Measurements from ENCODE around the gene GALNTL6.
"Not testable (repeated sequence)": the region's sequence is repeated elsewhere in the genome, so short reads cannot be mapped to it uniquely, and the experiment has no call there.

Gene GALNTL6

DNA sequence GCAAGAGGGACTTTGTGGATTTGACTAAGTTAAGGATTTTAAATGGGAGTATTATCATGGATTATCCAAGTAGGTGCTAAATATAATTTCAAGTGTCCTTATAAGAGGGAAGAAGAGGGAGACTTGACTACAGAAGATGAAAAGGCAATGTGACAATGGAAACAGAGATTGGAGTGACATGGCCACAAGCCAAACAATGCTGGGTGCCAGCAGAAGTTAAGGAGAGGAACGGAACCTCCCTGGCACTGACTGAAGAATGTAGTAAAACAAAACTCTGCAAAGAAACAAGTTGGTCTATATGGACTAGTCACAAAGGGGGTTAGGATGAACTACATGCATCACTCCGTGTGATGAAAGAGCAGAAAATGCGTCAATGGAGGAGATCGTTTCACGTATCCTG, 959.6 kb downstream of the GALNTL6 start:
- no peak for DNase-seq

DNA sequence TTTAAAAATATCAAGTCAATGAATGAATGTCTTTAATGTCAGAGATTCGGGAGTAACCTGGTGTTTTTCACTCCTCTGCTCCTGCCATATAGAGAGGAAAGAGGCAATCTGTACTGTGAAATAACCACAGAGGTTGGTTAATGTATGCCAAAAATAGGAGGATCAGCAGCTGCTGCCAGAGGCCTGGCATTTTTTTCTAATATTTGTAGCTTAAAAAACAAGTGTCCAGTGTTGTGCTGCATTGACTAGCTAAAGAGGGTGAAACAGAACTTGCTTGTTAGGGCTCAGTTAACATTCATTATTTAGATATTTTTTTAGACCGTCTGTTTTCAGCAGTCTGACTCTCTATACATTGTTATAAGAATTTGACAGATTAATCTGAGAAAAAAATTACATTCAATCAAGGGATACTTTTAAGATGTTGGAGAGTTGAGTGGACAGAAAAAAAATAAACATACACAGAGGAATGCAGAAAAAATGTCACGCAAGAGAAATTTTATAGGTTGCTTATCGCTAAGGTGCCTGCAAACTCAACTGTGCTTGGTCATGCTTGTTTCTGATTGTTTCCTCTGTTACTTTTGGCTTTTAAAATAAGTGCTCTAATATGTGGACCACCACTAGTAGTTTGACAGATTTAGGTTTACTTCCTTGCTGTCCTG, 963.1 kb downstream of the GALNTL6 start:
- no peak for DNase-seq

DNA sequence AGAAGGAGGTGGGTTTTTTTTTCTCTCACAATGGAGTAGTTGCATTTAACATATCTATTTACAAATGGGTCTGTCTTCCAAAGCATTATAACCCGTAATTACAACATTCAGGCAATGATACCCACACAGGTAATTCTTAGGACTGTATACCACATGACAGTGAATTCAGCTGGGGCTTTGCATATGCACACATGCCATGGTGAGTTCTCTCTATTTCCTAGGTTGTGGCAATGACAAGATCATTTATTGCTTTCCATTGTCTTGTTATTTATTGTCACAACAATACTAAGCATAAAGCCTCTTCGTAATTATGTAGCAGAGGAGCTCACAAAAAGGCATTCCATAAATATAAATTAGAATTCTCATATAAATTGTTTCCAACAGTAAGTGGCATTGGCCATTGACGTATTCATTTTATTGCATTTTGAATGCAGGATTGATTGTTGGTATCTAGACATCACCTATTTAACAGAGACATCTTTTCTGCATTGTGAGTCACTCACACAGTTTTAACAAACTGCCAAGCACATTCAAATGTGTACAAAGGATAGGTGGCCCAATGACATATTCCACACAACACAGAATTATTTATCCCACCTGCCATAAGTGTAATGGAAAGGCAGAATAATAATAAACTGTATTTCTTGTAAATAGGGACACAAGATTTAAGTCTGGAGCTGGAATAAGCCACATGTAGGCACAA, 964.7 kb downstream of the GALNTL6 start:
- no peak for DNase-seq

DNA sequence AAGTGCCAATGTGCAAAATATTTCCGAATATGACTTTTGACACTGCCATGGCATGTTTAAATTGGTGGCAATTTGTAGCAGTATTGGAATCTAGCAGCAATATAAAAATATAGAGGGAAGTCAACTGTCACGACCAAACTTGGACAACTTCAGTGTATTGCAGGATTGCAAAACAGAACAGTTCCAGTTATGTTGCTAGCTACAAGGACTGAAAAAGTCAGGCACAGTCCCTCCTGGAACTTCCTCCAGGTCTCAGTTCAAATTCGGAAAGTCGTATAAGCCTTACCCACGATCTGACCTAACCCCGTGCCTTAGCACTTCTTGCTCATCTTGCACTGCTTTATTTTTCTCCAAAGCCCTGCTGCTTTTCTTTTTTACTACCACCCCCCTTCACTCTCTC, 965.4 kb downstream of the GALNTL6 start:
- DNase-seq: no peak

DNA sequence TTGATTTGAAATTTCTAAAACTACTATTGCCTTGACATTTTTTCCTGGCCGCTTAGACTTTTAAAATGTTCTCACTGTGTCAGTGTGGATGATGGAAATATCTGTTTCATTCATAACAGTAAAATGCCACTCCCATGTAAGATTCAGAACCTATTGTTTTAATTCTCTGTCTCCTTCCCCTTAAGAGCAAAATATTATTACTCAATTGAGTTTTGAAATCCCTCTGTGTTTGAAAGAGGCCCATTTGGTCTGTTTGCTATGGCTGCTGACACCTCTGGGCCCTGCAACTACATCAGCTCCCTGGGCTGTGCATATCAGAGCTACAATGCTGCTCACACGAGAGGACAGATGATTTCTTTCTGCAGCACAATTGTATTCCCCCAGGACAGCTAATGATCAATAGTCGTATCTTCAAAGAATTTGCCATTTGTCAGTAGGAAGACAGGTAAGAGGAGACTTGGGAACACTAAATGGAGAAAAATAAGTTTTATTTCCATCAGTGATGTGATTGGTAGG, 967.4 kb downstream of the GALNTL6 start:
- DNase-seq: no peak

DNA sequence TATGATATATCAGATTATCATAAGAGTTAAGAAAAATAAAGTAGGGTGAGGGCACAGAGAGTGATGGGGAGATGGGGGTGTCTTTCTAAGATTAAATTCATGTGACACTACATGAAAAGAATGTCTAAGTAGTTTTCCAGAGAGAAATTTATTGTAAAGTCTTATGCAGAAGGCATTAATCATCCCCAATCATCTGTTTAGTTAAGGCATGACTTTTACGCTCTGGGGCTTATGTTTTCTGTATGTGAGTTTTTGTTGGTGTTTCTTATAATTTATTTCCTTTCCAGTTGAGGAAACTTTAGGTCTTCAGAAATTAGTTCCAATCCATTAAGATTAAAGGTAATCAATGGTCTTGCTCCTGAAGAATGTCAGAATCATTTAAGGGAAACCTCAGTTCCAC, 972.4 kb downstream of the GALNTL6 start:
- no peak for DNase-seq

DNA sequence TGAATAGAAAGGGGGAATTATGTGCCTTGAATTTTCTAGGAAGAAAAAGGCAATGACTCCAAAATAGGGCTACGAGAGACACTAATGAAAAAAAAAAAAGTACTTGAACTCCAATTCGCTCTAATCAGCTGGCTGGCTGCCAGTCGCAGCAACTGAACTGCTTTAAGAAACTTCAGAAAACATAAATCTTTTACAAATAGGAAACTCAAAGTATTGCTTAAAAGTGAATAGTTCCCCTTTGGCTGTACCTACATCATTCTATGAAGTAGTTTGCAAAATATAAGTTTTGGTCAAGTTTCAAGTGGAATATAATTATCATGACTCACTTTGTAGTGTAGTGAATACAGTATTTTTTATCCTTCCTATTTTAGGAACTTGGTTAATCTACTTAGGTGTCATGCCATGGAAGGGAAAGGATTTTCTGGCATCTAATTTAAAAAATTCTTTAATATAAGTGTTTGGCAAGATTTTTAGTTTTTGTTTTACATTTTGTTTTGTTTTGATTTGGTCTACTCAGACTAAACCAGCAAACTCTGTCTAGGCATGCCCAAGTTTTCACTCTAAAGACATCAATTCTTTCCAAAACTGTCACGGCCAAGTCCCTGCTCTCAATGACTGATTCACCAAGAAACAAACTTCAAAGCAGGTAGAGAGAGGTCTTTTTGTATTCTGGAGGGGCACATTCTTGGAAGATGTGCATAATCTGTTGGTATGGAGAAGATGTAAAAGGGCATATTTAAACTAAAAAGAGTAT, 973.0 kb downstream of the GALNTL6 start:
- DNase-seq: peak; percentile 11

DNA sequence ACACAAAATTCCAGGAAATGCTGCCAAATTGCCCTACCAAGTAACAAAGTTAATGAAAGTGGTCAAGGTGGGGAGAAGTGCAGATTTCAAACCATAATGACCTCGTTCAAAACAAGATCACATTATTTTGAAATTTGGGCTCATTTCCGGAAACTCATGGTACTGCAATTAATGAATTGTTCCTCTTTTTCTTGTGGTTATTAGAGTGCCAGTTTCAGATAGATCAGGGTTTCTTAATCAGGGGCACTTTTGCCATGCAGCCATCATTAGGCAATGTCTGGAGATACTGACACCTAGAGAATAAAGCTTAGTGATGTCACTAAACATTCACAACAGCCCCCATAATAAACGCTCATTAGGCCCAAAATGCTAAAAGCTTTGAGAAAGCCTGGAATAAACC, 973.9 kb downstream of the GALNTL6 start:
- DNase-seq: no peak

DNA sequence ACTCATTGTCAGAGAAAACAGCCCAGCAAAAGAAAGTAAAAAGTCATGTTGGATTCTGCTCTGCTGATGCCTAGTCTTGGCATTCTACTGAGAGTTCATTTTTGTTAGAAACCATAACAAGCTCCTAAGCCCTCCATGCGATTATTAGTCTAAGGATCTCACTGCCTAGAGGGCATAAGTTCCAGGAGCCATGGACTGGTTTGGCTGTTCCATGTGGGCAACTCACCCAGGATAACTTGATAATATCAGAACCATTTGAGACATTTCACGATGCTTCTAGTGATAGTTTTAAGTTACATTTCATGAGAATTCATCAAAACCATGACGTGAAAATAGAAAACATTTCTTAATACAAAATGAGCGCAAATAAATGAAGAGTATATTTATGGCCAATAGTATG, 978.6 kb downstream of the GALNTL6 start:
- DNase-seq: no peak

DNA sequence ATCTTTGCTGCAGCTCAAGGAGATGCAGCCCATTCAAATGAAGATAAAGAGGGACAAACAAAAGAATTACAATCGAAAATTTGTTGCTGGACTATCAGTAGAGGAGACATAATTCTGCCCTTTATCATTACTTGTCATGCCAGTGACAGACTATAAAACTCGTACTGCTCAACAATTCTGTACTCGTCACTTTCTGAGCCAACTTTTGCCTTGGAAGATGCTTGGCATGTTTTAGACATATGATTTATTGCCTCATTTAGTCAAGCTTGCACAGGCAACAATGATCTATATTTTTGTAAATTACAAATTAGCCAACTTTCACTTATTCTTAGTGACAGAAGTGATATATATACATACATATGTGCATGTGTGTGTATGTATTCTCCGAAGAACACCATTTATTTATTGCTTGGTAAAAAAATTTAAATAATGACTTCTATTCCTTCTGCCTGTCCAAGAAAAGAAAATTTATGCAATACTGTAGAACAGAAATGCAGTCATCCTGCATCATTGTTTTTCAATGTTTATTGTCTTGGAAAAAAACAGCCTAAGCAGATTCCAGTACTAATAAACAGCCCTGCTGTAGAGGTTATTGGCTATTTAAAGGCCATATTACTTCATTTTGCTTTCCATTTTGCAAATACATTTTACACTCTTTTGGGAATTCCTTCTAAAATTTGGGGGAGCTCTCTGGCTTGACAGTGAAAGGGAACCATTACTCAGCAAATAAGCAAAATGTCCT, 980.5 kb downstream of the GALNTL6 start:
- DNase-seq: no peak

DNA sequence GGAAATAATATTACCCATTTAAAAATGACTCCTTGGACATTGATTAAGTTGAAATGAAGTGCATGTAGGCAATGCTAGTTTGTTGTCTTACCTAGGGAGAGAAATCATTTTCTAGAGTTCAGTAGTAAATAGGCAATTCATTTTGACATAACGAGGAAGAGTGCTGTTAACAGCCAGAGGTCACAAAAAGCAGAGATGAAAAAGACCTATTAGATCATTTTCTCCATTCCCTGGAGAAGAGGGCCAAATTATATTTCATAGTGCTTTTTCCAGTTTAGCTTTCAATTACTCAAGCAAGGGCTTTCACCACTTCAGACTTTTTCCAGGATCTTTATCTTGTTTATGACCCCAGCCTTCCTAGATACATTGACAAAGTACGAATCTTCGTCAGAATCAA, 981.1 kb downstream of the GALNTL6 start:
- peak; percentile 14 for DNase-seq

DNA sequence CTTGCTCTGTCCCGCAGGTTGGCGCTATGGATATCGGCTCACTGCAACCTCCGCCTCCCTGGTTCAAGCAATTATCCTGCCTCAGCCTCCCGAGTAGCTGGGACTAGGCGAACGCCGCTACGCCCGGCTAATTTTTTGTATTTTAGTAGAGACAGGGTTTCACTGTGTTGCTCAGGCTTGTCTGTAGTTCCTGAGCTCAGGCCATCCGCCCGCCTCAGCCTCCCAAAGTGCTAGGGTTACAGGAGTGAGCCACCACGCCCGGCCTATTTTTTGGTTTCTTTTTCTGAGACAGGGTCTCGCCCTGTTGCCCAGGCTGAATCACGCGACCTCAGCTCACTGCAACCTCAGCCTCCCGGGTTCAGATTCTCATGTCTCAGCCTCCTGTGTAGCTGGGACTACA, 984.1 kb downstream of the GALNTL6 start:
- not testable (repeated sequence) for DNase-seq

DNA sequence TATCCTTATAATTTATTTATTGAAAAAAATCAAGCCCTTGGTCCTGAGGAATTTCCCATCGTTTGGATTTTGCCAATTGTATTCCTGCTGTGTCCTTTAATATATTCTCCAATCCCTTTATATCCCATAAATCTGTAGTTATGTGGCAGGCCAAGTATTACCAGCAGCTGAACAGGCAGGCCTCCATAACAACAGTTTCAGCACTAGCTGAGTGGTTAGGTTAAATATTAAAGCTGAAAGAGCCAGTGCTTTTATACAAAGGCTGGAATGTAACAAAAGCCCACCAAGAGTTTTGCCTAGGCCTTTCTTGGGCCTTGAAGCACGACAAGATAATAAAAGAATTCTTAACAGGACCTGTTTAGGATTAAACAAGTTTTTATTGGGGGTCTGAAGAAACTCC, 988.8 kb downstream of the GALNTL6 start:
- no peak for DNase-seq

DNA sequence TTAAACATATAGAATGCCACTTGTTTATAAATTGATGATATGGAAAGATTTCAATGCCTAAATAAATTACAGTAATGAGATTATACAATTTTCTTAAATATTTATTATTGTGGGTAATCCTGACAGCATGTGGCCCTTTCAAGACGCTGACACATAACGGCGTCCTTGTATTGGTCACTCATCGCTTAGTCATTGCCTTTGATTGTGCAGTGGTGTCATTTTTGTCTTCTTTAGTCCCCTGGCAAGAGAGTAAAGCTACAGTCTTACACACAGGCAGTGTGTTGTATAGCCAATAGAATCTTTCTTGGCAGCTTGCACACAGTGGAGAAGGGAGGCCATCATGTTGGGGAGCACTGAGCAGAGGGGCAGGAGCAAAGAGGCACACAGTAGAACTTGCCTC, 993.6 kb downstream of the GALNTL6 start:
- no peak for DNase-seq

DNA sequence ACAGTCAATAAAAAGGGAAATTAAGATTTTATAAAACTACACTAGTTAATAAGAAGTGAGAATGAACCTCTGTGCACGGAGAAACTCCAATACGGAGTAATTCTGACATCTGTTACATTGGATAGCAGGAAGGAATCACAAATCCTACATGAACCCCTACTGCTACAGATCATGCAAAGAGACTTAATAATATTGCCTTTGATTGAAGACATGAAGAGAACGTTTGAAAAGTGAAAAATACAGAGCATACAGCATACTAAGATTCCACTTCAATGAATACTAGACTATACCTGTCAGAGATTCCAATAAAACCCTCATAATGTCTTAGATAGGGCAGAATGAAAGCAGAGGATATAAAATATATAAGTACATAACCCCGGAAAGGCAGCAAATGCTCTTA, 995.0 kb downstream of the GALNTL6 start:
- no peak for DNase-seq

DNA sequence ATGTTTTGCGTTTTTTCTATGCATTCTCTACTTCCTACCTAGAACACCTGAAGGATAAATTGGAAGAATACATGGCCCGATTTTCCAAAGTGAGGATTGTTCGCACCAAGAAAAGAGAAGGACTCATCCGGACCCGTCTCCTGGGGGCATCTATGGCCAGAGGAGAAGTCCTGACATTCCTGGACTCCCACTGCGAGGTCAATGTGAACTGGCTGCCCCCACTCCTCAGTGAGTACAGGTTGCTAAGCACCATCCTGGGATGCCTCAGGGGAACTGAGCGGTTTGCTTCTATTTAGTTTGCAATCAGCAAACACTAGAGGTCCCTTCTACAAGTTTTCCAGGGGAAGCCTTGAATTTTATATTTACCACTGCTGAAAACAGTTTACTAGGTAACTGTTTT, 996.1 kb downstream of the GALNTL6 start:
- no peak for DNase-seq

DNA sequence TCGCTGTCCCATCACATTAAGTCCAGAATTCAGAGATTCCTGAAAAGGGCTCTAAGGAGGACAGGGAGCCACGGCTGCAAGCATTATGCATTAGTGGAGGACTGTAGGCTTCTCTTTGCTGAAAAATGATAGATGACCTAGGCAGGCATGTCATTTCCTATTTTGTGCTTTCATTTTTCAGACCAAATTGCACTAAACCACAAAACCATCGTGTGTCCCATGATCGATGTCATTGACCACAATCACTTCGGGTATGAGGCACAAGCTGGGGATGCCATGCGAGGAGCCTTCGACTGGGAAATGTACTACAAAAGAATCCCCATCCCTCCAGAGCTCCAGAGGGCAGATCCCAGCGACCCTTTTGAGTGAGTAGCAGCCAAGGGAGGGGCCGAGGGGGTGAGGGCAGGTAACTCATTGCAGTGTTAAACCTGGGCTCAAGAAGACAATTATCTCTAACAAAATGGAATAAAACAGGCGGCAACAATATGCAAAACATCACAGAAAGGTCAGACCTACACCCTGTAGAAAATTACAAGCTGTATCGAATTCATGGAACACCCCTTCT, 1000.2 kb downstream of the GALNTL6 start:
- no peak for DNase-seq

DNA sequence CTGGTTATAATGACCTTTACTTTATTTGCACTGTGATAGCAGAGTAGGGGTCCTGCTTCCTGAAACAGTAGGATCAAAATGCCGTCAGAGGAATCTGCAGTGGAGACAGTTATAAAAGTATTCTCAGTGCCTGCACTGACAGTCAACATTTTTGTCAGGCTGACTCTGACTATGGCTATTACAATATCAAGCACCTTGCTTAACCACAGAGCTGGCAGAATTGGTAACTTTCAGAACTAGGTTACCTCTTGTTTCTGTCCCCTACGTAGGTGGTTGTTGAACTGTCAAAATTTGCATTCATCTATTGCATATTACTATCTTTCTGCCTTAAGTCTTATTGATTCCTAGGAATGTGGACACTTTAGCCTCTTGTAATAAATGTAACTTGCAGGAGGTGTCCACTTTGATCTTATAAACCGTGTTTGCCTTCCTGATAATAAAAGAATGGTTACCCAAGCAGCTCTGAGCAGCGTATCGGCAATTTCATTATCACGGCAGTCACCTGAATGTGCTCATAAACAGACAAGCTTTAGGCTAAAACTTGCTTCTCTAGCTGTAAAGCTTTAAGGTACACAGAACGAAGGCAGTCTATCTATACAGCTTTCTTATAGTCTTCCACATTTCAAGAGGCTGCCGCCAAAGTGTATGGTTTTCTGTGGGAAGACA, 1002.4 kb downstream of the GALNTL6 start:
- no peak for DNase-seq

DNA sequence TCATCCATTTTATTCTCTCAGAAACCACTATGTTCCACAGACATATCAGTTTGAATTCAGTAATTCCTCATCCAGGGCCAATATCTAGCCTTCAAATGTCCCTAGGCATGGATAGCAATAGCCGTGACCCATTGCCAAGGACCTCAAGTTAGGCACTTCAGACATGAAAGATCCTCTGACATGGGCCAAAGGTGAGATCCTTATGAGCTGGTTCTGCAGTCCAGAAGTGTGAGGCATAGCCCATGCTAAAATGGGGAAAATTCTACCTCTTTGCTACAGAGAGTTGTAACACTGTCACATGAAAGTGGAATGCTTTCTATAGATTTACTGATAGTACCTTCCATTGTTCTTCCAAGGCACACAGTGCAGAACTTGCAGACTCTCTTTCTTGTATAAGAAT, 1005.7 kb downstream of the GALNTL6 start:
- no peak for DNase-seq

DNA sequence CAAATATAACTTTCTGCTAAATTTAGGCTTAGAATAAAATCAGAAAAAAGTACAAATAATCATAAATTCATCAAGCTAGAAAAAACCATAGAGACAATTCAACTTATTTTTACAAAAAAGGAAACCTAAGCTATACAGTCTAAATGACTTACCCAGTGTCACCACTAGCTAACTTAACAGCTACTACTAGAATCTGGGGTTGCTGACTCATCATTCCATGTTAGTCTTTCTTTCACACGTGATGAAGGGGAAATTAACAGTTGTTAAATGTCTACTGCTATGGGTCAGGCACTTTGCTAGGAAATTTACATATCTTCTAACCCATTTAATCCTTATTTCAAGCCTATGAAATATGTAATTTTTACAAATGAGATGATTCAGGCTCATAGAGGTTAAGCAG, 1006.1 kb downstream of the GALNTL6 start:
- DNase-seq: no peak

DNA sequence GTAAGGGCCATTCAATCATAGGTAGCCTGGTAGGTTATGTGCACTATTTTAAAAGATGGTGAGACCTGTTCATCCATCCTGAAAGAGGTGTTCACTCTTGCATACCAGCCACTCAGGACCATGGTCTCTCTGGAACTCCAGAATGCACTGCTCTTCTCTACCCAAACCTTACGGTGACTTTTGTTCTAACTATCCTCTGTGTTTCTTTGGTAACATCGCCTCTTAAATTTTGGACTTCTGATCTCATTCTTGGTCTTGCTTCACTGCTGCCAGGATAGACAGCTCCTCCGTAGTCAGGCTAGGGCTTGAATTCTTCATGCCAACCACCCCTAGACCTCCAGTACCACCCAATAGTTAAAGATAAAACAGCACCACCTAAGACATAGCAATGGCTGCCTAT, 1009.1 kb downstream of the GALNTL6 start:
- no peak for DNase-seq

DNA sequence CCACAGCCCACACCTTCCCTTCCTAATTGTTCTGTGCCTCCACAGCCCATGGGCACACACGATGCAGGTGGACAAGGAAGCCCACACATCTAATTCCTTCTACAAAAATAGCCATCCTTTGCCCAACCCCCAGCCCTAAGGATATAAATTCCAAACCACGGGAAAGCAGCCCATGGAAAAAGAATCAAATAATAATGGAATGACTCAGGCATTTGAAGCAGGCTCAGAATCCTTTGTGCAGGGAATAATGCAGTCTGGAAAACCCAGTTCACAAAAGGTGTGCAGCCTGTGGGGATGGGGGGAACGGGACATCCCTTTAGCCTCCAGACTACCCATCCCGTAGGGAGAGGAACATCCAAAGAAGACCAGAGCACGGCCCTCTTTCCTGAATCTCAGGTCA, 1013.1 kb downstream of the GALNTL6 start:
- DNase-seq: no peak
